CD4-positive, alpha-beta T cell treated with Interleukin-15 for 1 hour (primary cell): ENCODE measurements around the gene S100A10.

Source experiments
- DNase-seq: peaks from one replicate; pipeline ENCODE4 v3.0.0-alpha.2; 2020

S100A10 gene

DNA sequence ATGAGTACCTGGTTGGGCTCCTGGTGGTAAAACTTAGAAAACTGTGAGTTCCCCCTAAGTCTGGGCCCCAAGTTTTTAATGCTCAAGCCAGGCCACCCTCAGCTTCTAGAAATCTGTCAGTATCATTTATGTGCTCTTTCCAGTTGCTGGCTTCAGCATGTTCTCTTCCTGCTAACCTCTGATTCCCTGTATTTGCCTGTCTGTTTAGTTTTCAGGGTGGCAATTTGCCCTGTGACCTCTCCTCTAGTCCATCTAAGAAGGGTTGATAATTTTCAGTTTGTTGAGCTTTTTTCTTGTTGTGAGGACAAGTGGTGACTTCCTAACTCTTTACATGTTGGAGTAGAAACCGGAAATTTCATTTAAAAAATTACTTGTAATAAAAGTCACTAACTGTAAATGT lies 16.0 kb upstream of the S100A10 start:
- no peak for DNase-seq

DNA sequence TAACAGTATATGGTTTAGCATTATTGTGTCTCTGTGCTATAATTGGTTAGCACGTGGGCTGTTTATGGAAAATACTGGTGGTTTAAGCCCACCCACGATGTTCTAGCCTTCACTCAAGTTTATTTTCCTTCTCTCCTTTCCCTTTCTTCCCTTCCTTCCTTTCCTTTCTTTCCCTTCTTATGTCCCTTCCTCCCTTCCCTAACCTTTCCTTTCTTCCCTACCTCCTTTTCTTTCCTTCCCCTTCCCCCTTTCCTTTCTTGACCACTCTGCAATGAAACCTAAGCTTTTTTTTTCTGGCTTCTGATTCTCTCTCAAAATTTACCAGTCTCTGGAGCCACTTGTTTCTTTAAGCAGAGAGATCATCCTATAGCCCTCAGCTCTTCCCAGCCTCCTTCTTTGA lies 13.4 kb upstream of the S100A10 start:
- no peak for DNase-seq

DNA sequence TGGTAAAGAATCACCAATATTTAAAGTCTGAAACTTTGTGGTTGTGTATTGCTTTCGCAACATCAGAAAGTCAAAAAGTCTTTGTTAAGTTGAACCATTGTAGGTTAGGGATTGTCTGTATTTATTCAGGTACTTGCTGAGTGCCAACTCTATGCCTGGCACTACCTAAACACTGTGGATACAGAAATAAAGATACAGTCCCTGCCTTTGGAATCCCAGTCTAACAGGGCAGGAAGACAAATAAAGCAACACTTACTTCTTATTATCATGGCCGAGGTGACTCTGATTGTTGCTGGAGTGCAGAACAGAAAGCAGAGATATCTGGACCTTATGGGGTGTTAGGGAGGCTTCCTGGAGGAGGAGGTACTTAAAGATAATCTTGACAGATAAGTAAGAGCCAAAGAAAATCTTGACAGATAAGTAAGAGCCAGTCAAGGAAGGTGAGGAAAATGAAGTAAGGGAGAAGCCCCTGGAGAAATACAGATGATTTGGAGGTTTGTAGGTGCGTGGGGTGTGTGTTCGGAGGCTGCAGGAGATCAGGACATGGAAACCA lies 11.8 kb upstream of the S100A10 start:
- no peak for DNase-seq

DNA sequence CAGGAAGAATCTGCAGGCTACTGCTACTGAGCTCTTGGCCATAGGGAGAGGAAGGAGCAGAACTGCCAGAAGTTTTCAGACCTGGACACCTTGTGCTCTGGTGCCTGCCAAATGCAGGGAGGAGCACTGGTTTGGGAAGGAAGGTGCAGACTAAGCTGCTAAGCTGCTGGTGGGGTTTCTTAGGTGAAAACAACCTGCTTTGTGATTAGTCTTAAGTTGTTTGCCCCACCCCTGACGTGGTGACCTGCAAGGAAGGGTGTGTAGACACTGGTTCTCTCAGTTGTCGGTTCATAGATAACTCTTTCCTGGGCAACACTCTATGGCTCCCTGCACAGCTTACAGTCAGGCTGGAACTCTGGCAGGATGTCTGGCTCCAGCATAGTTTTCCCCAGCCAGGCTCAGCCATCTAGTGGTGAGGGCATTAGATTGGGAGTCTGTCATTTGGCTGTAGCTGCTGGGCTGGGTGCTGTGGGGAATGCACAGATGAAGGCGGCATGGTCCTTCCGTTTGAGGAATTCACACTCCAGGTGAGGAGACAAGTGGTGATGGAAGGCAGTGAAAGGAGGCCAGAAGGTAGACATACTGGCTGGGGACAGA lies 10.3 kb upstream of the S100A10 start:
- no peak for DNase-seq

DNA sequence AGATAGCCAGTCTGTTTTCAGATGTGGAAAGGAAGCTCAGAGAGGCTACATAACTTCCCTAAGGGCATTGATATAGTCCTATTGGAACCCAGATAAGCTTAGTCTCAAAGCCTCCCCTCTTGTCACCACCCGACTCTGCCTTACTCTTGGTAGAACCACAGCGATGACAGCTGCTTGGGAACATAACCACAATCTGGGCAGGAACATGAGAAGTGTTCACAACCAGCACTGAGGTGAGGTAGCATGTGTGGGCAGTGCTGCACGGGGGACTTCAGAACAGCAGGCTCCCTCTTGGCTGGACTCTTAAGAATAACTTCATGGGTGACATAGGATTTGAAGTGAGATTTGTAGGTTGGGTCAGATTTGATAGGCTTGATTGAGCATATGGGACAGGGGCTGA lies 9.3 kb upstream of the S100A10 start:
- DNase-seq: no peak

DNA sequence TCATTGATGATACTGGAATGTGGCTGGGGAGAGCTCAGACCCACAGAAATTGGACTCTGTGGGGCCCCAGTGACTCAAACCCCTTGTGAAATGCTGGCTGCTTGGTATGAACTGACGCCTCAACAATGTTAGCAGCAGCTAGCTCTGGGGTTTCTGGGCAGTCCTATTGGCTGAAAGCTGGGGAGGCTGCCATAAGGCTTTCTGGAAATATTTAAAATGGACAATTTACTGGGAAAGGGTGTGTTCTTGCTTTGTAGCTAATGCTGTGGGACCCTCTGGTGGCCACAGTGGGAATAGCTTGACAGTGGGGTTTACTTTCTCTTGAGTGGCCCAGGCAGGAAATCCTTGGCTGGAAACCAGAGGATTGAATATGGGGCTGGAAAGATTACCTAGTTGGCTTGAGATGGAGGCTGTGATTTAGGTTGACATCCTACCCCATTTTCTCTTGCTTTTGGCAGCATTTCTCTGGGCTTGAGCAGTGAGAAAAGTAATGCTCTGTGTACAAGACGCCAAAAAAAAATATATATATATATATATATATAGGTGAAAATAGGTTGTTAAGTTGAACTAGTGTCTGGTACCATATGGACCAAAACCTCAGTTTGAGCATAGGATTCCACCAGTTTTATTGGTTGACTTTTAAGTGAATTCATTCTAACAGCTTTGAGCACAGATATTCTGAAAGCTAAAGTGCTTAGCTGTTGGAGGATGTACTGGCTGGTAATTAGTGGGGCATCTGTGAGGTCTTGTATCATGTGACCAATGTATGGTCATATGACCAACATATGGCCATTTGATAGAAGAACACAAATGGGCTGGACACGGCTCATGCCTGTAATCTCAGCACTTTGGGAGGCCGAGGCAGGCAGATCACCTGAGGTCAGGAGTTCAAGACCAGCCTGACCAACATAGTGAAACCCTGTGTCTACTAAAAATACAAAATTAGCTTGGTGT lies 8.2 kb upstream of the S100A10 start:
- DNase-seq: peak; percentile 64

DNA sequence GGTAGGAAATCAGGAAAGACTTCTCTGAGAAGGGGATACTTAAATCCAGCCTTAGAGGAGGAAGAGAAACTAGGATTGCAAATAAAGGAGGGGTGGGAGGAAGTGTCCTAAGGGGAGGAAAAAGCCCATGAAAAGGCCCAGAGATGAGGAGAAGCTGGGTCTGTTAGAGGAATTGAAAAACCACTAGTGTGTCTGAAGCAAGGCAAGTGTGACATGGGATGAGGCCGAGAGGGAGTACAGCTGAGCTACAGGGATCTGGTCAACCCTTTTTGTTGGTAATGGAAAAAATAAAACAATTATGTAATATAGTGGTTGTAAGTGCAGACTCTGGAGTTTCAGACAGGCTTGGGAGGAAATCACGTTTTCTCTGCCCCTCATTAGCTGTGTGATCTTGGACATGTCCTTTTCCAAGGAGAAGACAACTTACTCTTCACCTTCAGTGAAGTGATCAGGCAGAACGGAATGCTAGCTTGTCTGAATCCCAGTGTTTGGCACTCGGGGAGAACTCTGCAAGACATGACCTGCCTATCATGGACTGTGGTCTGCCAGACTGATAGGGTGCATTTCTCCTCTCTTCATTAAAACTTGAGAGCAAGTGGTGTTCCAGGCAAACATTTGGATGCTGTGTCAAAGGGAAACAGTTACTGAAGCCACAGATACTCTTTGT lies 7.4 kb upstream of the S100A10 start:
- no peak for DNase-seq

DNA sequence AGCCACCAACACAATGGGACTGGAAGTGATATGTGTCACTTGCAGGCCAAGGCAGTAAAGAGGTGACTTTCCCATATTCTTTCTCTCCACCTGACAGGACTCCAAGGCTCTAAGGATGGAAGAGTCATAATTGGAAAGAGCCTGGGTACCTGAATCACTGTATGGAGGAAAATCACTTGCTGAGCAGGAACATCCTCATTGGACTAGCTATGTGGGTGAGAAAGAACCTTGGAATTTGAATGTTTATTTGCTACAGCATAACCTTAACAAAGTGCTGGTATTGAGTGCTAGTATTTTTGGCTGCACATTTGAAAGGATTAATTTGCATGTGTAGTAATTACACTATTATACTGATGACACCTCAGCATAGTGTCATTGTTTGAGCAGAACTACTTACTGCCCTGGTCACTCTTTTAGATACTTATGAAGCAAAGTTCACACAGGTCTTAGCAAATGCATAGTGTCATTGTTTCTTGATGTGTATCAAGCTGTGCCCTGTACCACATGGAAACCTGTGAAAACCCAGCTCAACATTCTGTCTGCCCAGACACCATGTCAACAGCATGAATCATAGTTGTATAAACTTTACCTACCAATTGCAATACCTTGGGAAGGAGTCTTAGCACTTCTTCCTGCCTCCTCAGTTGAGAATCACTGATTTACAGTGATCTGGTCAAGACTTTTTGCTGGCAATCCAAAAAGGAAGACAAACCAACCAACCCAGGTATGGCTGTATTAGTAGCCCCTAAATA lies 5.1 kb upstream of the S100A10 start:
- no peak for DNase-seq

DNA sequence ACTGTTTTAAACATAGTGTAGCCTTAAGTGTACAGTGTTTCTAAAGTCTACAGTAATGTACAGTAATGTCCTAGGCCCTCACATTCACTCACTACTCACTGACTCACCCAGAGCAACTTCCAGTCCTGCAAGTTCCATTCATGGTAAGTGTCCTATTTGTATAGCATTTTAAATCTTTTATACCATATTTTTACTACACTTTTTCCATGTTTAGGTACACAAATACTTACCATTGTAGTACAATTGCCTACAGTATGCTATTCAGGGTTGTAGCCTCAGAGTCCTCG lies 3.6 kb upstream of the S100A10 start:
- no peak for DNase-seq

DNA sequence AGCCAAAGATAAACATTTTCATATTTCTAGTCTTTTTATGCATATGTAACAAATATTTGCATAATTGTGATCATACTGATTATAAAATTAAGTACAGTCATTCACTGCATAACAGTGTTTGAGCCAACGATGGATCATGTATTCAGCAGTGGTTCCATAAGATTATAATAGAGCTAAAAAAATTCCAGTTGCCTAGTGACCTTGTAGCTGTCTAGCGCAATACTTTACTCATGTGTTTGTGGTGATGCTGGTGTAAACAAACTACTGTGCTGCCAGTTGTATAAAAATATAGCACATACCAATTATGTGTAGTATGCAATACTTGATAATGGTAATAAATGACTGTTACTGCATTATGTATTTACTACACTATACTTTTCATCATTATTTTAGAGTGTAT lies 2.1 kb upstream of the S100A10 start:
- DNase-seq: no peak

DNA sequence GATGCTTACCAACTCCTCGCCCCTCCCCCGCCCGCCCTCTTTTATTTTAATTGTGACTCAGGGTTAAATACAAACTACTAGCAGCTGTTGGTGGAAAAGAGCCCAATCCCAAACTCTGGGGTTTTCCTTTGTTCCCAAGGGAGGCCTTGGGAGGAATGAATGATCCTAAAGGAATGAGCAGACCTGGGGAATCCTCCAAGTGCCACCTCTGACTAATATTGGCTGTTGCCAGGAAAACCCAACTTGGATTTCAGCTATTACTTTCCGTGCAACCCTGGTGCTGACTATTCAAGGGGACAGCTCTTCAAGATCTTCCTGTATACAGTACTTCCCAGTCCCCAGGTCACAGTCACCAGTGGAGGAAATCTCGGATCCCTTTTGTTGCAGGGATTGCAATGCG lies 1.3 kb upstream of the S100A10 start:
- no peak for DNase-seq

DNA sequence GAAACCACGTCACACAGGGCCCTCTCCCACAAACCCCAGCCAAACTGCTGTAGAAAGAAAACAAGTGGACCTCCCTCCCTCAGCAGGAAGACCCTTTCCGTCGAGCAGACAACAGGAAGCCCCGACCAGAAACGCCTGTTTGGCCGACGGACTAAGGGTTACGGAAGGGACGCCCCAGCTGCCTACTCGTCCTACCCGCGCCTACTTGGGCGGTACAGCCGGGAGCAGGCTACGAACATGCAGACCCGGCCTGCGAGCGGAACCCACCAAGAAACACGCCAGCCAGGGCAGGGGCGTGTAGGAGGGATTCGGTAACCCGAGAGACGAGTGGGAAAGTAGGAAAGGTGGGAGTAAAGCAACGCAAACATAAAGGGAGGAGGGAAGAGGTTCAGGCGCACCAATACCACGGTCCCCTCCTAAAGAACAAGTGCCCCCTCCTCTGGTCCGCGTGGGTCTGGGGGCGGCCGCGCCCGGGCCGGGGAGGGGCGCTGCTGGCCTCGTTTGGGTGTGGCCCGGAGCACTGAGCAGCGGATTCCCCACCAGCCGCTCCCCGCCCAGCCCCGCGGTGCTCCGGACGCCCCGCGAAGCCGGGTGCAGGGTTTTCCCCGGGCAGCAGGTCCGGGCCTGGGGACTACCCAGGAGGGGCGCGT lies 450 bp downstream of the S100A10 start:
- DNase-seq: peak; percentile 40

DNA sequence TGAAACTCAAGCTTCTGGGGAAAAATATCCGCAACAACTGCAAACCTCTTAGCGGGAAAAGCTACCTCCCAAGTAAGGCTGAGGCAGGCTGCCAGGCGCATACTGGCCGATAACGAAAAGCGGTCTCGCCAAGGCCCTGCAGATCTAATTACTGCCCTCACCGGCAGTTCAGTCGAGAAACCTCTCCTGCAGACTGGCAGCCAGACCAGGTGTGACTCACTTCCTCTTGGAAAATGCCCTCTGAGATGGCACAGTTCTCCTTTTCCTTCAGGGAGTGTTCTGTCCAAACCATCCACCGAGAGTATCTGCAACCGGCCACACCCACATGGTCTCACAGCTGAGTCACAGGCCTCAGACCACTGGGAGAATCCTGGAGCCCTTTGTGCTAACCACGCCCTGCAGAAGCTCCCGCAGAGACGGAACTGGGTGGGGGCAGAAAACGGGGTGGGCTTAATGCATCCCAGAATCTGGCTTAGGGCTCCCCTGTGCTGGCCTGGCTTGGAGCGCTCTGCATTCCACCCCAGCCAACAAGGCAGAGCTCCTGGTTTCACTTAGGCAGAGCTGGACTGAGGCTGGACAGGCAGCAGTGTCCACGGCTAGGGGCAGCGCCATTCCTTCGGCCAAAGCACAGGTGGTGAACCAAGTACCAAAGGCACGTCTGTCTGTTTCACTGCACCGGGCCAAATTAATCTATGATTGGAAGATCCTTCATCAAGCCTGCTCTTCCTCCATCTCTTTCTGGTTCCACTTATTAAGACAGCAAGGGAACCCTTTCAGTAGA lies 1.2 kb downstream of the S100A10 start:
- peak; percentile 89 for DNase-seq

DNA sequence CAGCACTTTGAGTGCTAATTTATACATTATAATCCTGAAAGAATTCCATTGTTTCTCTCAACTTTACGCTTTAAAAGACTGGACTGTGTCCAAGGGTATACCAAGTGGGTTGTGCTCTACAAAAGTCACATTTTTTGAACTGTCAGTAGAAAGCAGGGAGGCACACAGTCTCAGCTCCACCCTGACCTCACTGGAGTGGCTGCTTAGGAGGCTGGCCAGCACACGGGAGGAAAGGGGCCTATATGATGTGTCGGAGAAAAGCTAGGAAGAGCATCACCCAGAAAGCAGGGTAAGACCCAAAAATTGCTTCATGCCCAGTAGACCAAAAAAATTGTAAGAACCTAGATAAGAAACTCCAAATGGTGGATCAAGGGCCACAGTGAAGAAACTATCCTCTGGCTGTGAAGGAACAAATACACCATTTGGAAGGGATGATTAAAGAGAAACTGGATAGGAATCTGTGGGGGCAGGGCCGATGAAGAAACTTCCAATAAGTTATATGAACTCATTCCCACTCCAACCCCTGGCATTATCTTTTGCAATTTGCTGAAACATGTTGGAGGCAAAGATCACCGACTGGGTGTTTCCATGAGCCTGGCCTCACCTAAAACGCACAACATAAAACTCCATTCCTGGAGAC lies 1.9 kb downstream of the S100A10 start:
- no peak for DNase-seq

DNA sequence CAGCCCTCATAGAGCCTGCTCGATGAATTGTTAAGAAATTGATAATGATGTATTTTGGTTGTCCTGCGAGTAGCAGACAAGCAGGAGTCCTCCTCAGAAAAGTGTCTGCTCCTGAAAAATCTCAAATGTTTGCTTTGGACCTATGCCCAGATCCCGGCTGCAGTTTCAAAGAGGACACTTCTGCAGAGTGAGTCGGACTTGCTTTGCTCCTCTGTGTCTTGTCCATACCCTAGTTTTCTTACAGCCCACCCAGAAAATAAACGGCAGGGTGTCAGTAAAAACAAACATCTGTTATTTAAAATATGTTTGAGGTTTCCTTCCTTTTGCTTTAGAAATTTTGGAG lies 2.8 kb downstream of the S100A10 start:
- no peak for DNase-seq

DNA sequence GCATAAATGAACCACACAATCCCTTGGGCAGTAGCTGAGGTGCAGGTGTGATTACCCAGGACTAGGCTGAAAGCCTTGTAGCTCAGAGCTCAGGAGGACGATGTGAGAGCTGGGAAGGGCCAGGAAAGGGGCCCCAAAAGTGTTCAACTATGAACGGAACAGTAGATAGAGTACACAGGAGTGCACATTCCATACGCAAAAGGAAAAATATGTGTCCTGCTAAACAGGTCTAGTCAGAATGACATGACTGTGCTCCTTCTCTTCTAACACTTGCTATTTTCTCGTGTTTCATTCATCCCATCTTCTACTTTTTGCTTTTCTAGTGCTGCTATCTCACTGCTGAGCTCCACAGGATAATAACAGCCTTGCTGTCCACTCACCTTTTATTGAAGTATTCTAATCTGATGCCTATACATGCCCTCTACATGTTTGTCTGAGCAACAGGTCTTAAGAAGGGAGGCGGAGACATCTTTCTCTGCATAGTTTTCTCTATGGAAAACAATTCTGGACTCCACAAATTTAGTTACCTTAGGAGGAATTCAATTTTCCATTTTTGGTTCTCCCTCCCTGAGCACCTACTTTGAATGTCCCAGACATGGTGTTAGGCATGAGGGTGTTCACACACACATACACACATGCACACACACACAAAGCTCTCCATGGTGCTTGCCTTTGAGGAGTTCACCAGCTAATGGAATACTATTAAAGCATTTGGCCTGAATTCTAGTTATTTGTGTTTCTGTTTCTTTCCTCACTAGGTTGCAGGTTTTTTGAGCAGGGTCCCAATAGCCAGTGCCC lies 3.4 kb downstream of the S100A10 start:
- no peak for DNase-seq

DNA sequence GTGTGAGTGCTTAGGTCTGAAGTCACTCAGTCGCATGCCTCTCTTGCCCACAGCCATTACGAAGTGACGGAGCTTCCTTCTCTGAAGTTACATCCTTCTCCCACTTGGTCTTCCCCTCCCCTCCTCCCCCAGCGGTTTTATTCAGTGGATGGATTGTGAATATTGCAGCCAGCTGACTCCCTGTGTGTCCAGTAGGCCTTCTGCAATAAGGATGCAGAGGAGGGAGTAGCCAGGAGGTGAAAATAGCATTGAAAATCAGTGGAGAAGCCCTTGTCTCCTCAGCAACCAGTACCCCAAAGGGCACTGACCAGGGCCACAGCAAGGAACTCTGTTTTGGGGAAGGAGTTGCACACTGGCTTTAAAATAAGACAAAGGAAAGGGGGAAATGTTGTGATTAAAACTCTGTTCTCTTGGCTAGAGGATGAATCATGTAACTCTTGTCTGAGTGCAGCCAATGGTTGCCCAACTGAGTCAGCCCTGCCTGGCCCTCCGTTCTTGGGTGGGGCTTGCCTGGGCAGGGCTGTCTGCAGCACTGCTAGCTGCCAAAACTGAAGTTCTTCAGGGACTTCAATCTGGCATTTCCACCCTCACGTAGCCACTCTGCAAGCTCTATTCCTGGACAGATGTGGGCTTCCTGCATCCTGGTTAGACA lies 4.3 kb downstream of the S100A10 start:
- DNase-seq: peak; percentile 79

DNA sequence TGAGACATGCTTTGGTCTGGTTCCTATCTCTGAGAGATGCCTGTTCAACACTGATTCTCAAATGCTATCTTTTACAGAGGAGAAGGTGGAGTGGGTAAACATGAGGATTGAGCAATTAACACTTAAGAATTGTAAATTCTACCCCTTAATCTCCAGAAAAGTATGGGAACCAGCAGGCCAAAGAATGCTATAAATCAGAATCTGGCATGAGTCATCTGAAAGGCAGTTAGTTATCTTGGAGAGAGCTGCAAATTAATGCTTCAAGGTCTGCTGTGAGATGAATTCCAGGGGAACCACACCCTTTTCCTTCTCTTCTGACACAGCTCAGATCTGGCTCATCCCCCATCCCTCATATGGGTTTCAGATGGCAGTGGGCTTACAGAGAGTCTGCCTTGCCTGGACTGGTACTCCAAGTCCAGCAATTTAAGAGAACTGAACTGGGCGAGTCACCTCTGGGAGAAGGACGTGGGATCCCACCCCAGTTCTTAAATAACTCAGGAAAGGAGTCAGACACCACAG lies 5.2 kb downstream of the S100A10 start:
- no peak for DNase-seq

DNA sequence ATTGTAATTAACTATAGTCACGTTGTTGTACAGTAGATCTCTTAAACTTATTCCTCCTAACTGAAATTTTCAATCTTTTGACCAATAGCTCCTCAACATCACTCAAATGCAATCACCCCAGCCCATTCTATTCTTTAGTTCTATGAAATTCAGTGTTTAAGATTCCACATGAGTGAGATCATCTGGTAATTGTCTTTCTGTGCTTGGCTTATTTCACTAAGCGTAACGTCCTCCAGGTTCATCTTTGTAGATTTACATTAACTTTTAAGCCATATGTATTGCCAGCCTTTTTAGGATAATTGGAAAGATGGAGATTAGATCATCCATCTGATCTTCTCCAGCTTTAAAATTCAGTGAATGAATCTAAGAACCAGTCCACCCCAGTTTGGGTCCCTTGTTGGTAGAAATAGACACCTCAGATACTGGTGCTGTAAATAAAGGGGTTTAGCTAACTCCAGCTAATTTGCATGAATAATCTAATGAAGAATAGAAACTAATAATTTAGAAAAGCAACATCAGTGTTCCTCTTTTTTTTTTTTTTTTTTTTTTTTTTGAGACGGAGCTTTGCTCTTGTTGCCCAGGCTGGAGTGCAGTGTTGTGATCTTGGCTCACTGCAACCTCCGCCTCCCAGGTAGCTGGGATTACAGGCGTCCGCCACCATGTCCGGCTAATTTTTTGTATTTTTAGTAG lies 7.0 kb downstream of the S100A10 start:
- DNase-seq: no peak
